Measurements from ENCODE around the gene GGT5.

- TF ChIP-seq CTCF (IDR thresholded peaks at IDR 0.05) (no peak), POLR2A (IDR thresholded peaks at IDR 0.05) (no peak), POLR2AphosphoS5 (IDR thresholded peaks at IDR 0.05; ENCODE audit: insufficient read depth in 1 of 2, low read depth in 1 of 2) (no peak)
Measured at GRCh38 chr22:24187731-24188644, 56.9 kb downstream of the GGT5 start.

Data from vagina (tissue), 2 donors.